Measurements from ENCODE around the gene ACKR2. TPM values are rescaled to one million over a fixed set of nuclear protein-coding genes. Genes with fewer than 3 reads are reported as not detected.

The ACKR2 gene
- total RNA-seq, 1 experiment from 2014 or later: not detected

- no peak for TF ChIP-seq CTCF (conservative IDR thresholded peaks at IDR 0.05)
- no peaks in the 10 kb centered on the region for H3K4me1 ChIP-seq (ENCODE audit: insufficient read depth, low read length)
- peaks cover 12% of the 10 kb centered on the region for H3K27me3 Mint-ChIP-seq (ENCODE audit: low read depth)
- no peak overlapping the region for H2AK5ac ChIP-seq (ENCODE audit: insufficient read length, low read length)
- no peaks in the 10 kb centered on the region for H3K79me2 ChIP-seq (ENCODE audit: insufficient read depth, low read length)
- no peaks in the 10 kb centered on the region for H4K20me1 ChIP-seq (ENCODE audit: control insufficient read depth, insufficient read depth, insufficient read length)
- no peak overlapping the region for H3K4me3 Mint-ChIP-seq
- H3K4me1 Mint-ChIP-seq: peaks cover 3 to 4% of the 10 kb centered on the region in 2 experiments; a peak in 3 of 4 replicates
- DNase-seq: no peak
- H3K23me2 ChIP-seq (ENCODE audit: insufficient read length, low read depth, low read length, poor library complexity, severe bottlenecking): no peaks in the 10 kb centered on the region
- H4K8ac ChIP-seq (replicated peaks; ENCODE audit: insufficient read length, low read depth, low read length): no peak overlapping the region
- no peak overlapping the region for H2AFZ ChIP-seq (ENCODE audit: low read length)
- no peak overlapping the region for H3T11ph ChIP-seq (ENCODE audit: low read length)
- H4K91ac ChIP-seq (ENCODE audit: insufficient read length, low read depth, low read length): no peak overlapping the region
- H2BK20ac ChIP-seq (ENCODE audit: low read depth, low read length, poor library complexity, severe bottlenecking): no peak overlapping the region
- H2BK120ac ChIP-seq (ENCODE audit: low read depth, low read length, poor library complexity, severe bottlenecking): no peak overlapping the region
- no peak overlapping the region for H3K27ac Mint-ChIP-seq
- WGBS (ENCODE audit: extremely low coverage, insufficient read length, low lambda C conversion rate): no CpG with 5 or more reads among the region's 3 CpGs
- H3K23ac ChIP-seq (ENCODE audit: insufficient read length, low read depth, low read length): no peak overlapping the region
- H3K4me2 ChIP-seq (ENCODE audit: insufficient read depth, insufficient read length, low read length): no peak overlapping the region
- no peaks in the 10 kb centered on the region for H3K27me3 ChIP-seq (ENCODE audit: insufficient read depth, low read length)
- no peaks in the 10 kb centered on the region; a peak in 1 of 7 replicates for H3K36me3 Mint-ChIP-seq (ENCODE audit: insufficient read depth in 1 of 3, low read depth in 3 of 3)
- no peak overlapping the region for H3K56ac ChIP-seq (ENCODE audit: insufficient read length, low read depth, low read length)
- no peak overlapping the region for H4K5ac ChIP-seq (ENCODE audit: insufficient read length, low read depth, low read length)
- no peaks in the 10 kb centered on the region for H3K79me1 ChIP-seq (ENCODE audit: insufficient read depth, low read depth, low read length, poor library complexity, severe bottlenecking)
- H3K9ac ChIP-seq (ENCODE audit: extremely low read depth, insufficient read length, low read length): no peak overlapping the region
- H3K14ac ChIP-seq (ENCODE audit: insufficient read depth, low read length): no peak overlapping the region
- no peak overlapping the region for H3K4ac ChIP-seq (ENCODE audit: low read depth, low read length)
- H2BK5ac ChIP-seq (ENCODE audit: insufficient read length, low read length): no peak overlapping the region
- no peaks in the 10 kb centered on the region for H3K9me3 ChIP-seq (ENCODE audit: control insufficient read depth, low read depth, low read length)
- no peak overlapping the region for H3K27ac ChIP-seq (ENCODE audit: insufficient read length, low read depth, low read length)
- no peak overlapping the region for H3K18ac ChIP-seq (ENCODE audit: insufficient read length, low read depth, low read length)
- H2BK15ac ChIP-seq (ENCODE audit: low read depth, low read length): no peak overlapping the region
- H2BK12ac ChIP-seq (ENCODE audit: insufficient read length, low read depth, low read length): no peak overlapping the region
- H3K9me3 Mint-ChIP-seq: peaks cover 6 to 9% of the 10 kb centered on the region in 2 experiments; a peak in 3 of 5 replicates
Measured at GRCh38 chr3:42856544-42856943, 47.3 kb downstream of the ACKR2 start.
